T-helper 17 cell (primary cell): ENCODE measurements around the gene INPP5A. TPM values are rescaled to one million over a fixed set of nuclear protein-coding genes. Genes with fewer than 3 reads are reported as not detected.
"Not testable (repeated sequence)": the region's sequence is repeated elsewhere in the genome, so short reads cannot be mapped to it uniquely, and the experiment has no call there.

Experiments
- ATAC-seq: fragments of 150-1000 bp; cut with Tn5 transposase; 2 replicates; pipeline ENCODE4 v1.10.0; 2021; ENCODE audit warnings: mild to moderate bottlenecking, moderate library complexity
- DNase-seq, 3 donors: peaks; one replicate each; pipeline versions ENCODE4 v3.0.0 to v3.0.0-alpha.2; 2020 to 2021
- H3K9me3 ChIP-seq: one replicate; pipeline ENCODE4 v1.7.0; 2013; ENCODE audit warnings: low read length, mild to moderate bottlenecking; ENCODE audit not compliant: control insufficient read depth, poor library complexity, severe bottlenecking
- H3K27ac Mint-ChIP-seq: one replicate; pipeline ENCODE4 v1.8.0; 2022; ENCODE audit warnings: mild to moderate bottlenecking, moderate library complexity, mixed read lengths
- H3K27me3 Mint-ChIP-seq: one replicate; pipeline ENCODE4 v1.8.0; 2022; ENCODE audit warnings: mixed read lengths
- H3K36me3 Mint-ChIP-seq: one replicate; pipeline ENCODE4 v1.8.0; 2022; ENCODE audit warnings: low read depth, mixed read lengths
- H3K4me1 Mint-ChIP-seq: one replicate; pipeline ENCODE4 v1.8.0; 2022; ENCODE audit warnings: mild to moderate bottlenecking, mixed read lengths
- H3K4me3 Mint-ChIP-seq: one replicate; pipeline ENCODE4 v1.8.0; 2022; ENCODE audit warnings: mild to moderate bottlenecking, moderate library complexity, mixed read lengths
- total RNA-seq, 4 donors: library from RNA in 2 of 4; stranded (reverse) in 2 of 4; gene quantifications; one replicate each; pipeline ENCODE4 v1.2.3 and lab custom pipeline; 2022 to 2026

Gene INPP5A
- total RNA-seq, 2 donors from 2014 or later = 17.6 to 24.7 TPM

GRCh38 chr10:132735341-132735775, 197.8 kb downstream of the INPP5A start:
- DNase-seq (no peak), ATAC-seq (no peak)
- H3K9me3 ChIP-seq = no peaks in the 10 kb centered on the region
- no peak overlapping the region for H3K4me3 Mint-ChIP-seq
- H3K27ac Mint-ChIP-seq = peak overlapping the region; percentile 39
- no peaks in the 10 kb centered on the region for H3K27me3 Mint-ChIP-seq
- H3K36me3 Mint-ChIP-seq = no peaks in the 10 kb centered on the region
- H3K4me1 Mint-ChIP-seq = no peaks in the 10 kb centered on the region

- H3K27me3 Mint-ChIP-seq = no peaks in the 10 kb centered on the region
- peak overlapping the region; percentile 39 for H3K27ac Mint-ChIP-seq
- ATAC-seq (no peak), DNase-seq (no peak)
- no peaks in the 10 kb centered on the region for H3K4me1 Mint-ChIP-seq
- no peaks in the 10 kb centered on the region for H3K9me3 ChIP-seq
- H3K36me3 Mint-ChIP-seq = no peaks in the 10 kb centered on the region
- H3K4me3 Mint-ChIP-seq = no peak overlapping the region
These were observed 198.4 kb downstream of the INPP5A start for GRCh38 chr10:132735923-132736391.

GRCh38 chr10:132737390-132738048, 199.9 kb downstream of the INPP5A start:
- DNase-seq (no peak), ATAC-seq (no peak)
- Mint-ChIP-seq H3K27me3 (no peaks in the 10 kb centered on the region), H3K27ac (no peak overlapping the region), H3K4me1 (no peaks in the 10 kb centered on the region), H3K36me3 (no peaks in the 10 kb centered on the region), H3K4me3 (no peak overlapping the region)
- no peaks in the 10 kb centered on the region for H3K9me3 ChIP-seq

GRCh38 chr10:132738454-132739224, 201.1 kb downstream of the INPP5A start:
- Mint-ChIP-seq H3K27ac (no peak overlapping the region), H3K27me3 (no peaks in the 10 kb centered on the region), H3K4me1 (no peaks in the 10 kb centered on the region), H3K36me3 (no peaks in the 10 kb centered on the region), H3K4me3 (no peak overlapping the region)
- ATAC-seq (no peak), DNase-seq (no peak)
- no peaks in the 10 kb centered on the region for H3K9me3 ChIP-seq

GRCh38 chr10:132739225-132739613, 201.6 kb downstream of the INPP5A start:
- ATAC-seq (no peak), DNase-seq (no peak)
- no peaks in the 10 kb centered on the region for H3K27me3 Mint-ChIP-seq
- no peaks in the 10 kb centered on the region for H3K4me1 Mint-ChIP-seq
- H3K9me3 ChIP-seq = no peaks in the 10 kb centered on the region
- no peaks in the 10 kb centered on the region for H3K36me3 Mint-ChIP-seq
- H3K27ac Mint-ChIP-seq = no peak overlapping the region
- no peak overlapping the region for H3K4me3 Mint-ChIP-seq

- Mint-ChIP-seq H3K27me3 (no peaks in the 10 kb centered on the region), H3K27ac (no peak overlapping the region), H3K4me1 (no peaks in the 10 kb centered on the region), H3K4me3 (no peak overlapping the region), H3K36me3 (no peaks in the 10 kb centered on the region)
- H3K9me3 ChIP-seq = no peaks in the 10 kb centered on the region
- no peak for DNase-seq
- no peak for ATAC-seq
These were observed 203.0 kb downstream of the INPP5A start for GRCh38 chr10:132740588-132740987.

- Mint-ChIP-seq H3K36me3 (no peaks in the 10 kb centered on the region), H3K27me3 (no peaks in the 10 kb centered on the region), H3K4me1 (no peaks in the 10 kb centered on the region), H3K4me3 (no peak overlapping the region), H3K27ac (no peak overlapping the region)
- no peak for DNase-seq
- H3K9me3 ChIP-seq = no peaks in the 10 kb centered on the region
- no peak for ATAC-seq
These were observed 204.7 kb downstream of the INPP5A start for GRCh38 chr10:132742167-132742836.

GRCh38 chr10:132742837-132743194, 205.2 kb downstream of the INPP5A start:
- Mint-ChIP-seq H3K27ac (no peak overlapping the region), H3K27me3 (no peaks in the 10 kb centered on the region), H3K4me3 (no peak overlapping the region), H3K4me1 (no peaks in the 10 kb centered on the region), H3K36me3 (no peaks in the 10 kb centered on the region)
- DNase-seq (no peak), ATAC-seq (no peak)
- H3K9me3 ChIP-seq = no peaks in the 10 kb centered on the region

- not testable (repeated sequence) for H3K36me3 Mint-ChIP-seq, H3K4me1 Mint-ChIP-seq, H3K27me3 Mint-ChIP-seq, DNase-seq, ATAC-seq, H3K9me3 ChIP-seq, H3K27ac Mint-ChIP-seq, H3K4me3 Mint-ChIP-seq
These were observed 205.8 kb downstream of the INPP5A start for GRCh38 chr10:132743196-132743924.

GRCh38 chr10:132743925-132744490, 206.4 kb downstream of the INPP5A start:
- H3K9me3 ChIP-seq = no peaks in the 10 kb centered on the region
- H3K4me1 Mint-ChIP-seq = no peaks in the 10 kb centered on the region
- DNase-seq (no peak), ATAC-seq (no peak)
- no peaks in the 10 kb centered on the region for H3K27me3 Mint-ChIP-seq
- H3K27ac Mint-ChIP-seq = no peak overlapping the region
- no peak overlapping the region for H3K4me3 Mint-ChIP-seq
- H3K36me3 Mint-ChIP-seq = no peaks in the 10 kb centered on the region

GRCh38 chr10:132744839-132745238, 207.3 kb downstream of the INPP5A start:
- H3K4me3 Mint-ChIP-seq = no peak overlapping the region
- H3K9me3 ChIP-seq = no peaks in the 10 kb centered on the region
- no peak overlapping the region for H3K27ac Mint-ChIP-seq
- H3K27me3 Mint-ChIP-seq = no peaks in the 10 kb centered on the region
- no peak for DNase-seq
- no peaks in the 10 kb centered on the region for H3K36me3 Mint-ChIP-seq
- H3K4me1 Mint-ChIP-seq = no peaks in the 10 kb centered on the region
- ATAC-seq = no peak

GRCh38 chr10:132745511-132745910, 207.9 kb downstream of the INPP5A start:
- Mint-ChIP-seq H3K36me3 (no peaks in the 10 kb centered on the region), H3K4me3 (no peak overlapping the region), H3K27me3 (no peaks in the 10 kb centered on the region), H3K27ac (no peak overlapping the region), H3K4me1 (no peaks in the 10 kb centered on the region)
- DNase-seq = no peak
- ATAC-seq = no peak
- no peaks in the 10 kb centered on the region for H3K9me3 ChIP-seq

GRCh38 chr10:132745971-132746370, 208.4 kb downstream of the INPP5A start:
- no peak for ATAC-seq
- DNase-seq = no peak
- no peak overlapping the region for H3K27ac Mint-ChIP-seq
- no peak overlapping the region for H3K4me3 Mint-ChIP-seq
- H3K4me1 Mint-ChIP-seq = no peaks in the 10 kb centered on the region
- H3K27me3 Mint-ChIP-seq = no peaks in the 10 kb centered on the region
- no peaks in the 10 kb centered on the region for H3K36me3 Mint-ChIP-seq
- no peaks in the 10 kb centered on the region for H3K9me3 ChIP-seq
